GM10266 (cell line): ENCODE measurements around the gene ZNF865.

Experiments used
- DNase-seq: peaks from one replicate; pipeline ENCODE4 v3.0.0; 2012; ENCODE audit errors: extremely low spot score
- TF ChIP-seq, protein P1 (sequence below): IDR thresholded peaks from 2 replicates; pipeline ENCODE4 v1.5.1; 2012; ENCODE audit warnings: mild to moderate bottlenecking, low read depth; ENCODE audit not compliant: control insufficient read depth, insufficient read depth; ENCODE audit errors: missing control alignments

Gene ZNF865

DNA sequence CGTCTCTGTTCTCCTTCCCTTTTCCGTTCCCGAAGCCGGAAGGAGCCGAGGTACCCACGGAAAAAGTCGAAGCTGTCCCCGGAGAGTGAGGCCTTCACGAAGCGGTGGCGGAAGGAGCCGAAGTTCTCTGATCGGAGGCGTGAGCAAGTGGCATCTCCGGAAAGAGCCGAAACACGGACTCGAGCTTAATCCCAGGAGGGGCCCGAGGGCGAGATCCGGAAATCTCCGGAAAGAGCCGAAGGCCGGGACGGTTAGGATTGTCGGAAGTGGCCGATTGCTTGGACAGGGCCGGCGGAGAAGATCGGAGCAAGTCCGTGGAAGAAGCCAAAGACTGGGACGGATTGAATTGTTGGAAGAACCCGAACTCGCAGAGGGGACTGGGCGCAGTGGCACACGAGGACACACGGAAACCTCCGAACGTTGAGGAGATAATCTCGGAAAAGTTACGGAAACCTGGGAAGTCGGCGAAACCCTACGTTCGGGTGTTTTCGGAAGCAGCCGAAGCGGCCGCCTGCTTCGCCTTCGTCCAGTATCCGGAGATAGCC is 48.9 kb downstream of the ZNF865 start:
- TF ChIP-seq, protein P1, sequence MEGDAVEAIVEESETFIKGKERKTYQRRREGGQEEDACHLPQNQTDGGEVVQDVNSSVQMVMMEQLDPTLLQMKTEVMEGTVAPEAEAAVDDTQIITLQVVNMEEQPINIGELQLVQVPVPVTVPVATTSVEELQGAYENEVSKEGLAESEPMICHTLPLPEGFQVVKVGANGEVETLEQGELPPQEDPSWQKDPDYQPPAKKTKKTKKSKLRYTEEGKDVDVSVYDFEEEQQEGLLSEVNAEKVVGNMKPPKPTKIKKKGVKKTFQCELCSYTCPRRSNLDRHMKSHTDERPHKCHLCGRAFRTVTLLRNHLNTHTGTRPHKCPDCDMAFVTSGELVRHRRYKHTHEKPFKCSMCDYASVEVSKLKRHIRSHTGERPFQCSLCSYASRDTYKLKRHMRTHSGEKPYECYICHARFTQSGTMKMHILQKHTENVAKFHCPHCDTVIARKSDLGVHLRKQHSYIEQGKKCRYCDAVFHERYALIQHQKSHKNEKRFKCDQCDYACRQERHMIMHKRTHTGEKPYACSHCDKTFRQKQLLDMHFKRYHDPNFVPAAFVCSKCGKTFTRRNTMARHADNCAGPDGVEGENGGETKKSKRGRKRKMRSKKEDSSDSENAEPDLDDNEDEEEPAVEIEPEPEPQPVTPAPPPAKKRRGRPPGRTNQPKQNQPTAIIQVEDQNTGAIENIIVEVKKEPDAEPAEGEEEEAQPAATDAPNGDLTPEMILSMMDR: no peak

DNA sequence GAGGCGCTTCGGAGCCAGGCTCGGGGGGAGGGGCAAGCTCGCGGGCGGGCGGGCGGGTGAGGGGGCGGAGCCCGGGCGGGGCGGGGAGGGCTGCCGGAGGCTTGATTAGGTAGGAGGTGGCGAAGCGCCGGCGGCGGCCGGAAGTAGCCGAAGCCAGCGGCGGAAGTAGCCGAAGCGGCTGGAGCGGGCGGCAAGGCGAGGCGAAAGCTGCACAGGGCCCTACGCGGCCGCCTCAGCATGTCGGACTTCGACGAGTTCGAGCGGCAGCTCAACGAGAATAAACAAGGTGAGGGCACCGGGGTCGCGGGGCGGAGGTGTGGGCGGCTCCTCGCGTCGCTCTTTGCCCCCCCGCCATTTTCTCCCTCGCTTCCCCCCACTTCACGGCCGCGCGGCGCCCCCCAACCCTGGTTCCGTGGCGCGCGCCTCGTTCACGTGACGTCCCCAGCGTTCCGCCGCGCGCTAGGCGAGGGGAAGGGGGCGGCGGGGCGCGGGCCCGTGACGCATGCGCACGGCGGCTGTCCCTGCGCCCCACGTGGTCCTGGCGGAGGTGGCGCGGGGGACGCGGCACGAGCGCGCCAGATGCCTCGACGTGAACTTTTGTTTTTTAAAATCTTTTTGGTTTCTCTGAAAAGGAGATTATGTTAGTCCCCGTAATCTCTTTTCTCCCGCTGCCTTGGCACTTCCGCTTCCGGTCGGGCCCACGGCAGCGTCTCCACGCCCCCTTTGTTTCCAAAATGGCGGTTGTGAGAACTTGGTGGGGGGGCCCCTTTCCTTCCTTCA is 49.6 kb downstream of the ZNF865 start, which contains the start of gene U2AF2:
U2AF2 (plus strand) TSS at position 168 of the 780 bp plus-strand sequence; CDS start at position 238, 70 bp downstream.
- TF ChIP-seq, protein P1: no peak

More for the DNA sequence above, 48.9 kb downstream of the ZNF865 start:
- peak; percentile 96 for DNase-seq

DNA sequence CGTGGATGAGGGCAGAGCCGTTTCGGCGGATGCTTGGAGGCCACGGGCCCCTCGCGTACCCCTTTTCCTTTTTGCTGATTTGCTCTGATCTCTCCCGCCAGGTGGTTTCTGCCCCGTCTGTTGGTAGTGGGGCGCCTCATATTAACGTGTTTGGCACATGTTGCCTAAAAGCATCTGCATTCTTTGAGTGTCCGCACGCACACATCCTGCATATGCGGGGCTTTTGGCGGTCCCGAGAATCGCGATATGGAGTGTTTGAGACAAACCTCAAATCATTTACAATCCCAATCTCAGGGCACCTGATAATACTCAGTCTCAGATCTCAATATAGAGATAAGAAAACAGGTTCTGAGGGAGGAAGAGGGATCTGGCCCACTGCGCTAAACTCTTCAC is 50.2 kb downstream of the ZNF865 start:
- TF ChIP-seq, protein P1: no peak
- DNase-seq: no peak

More for the DNA sequence above, 49.6 kb downstream of the ZNF865 start, which contains the start of gene U2AF2:
- DNase-seq: peak; percentile 98

DNA sequence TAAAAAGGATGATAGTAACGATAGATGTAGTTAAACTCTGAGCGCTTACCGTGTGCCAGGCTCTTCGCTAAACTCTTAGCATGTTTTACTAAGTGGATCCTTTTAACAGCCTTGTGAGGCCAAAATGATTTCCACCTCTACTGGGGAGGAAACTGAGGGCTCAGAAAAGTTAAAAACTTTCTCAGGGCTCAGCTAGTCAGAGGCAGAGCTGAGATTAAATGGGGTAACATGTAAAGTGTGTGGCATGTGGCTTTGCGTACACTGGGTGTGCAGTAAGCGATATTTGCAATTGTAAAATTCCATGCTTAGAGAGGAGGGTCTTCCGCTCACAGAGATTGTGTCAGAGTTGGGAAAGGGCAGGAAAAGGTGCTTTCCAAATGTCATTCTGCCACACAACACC is 51.1 kb downstream of the ZNF865 start:
- no peak for DNase-seq
- TF ChIP-seq, protein P1: no peak

DNA sequence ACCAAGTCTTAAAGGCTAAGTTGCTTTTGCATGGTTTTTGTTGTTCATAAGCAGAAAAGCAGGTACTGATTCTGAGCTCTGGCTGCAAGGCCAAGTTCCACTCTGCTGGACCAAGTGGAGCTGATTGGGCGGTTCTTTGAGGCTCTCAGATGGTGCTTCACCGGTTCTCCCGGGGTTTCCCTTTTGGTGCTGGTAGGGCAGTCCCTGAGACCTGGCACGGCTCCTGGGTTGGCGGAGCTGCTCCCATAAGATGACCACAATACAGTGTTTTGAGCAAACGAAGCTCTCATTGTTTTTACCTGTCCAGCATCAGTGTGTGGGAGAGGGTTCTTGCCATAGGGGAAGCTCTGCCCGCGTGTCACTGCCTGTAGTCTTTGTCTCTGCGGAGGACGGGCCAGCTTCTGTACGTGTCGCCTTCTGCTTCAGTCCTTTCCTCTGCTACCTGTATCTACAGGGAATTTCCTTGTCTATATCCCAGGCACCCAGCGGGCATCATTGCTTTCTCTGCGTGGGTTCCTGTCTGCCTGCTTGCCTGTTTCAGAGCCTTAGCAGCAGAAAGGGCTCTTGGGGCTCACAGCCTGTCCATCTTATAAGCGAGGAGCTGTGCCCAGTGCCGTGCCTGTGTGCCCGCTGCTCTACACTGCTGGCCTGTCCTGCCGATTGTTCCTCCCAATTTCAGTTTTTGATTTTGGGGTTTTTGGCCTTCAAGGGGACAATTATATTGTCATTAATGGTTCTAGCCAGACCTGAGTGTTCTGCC is 51.7 kb downstream of the ZNF865 start:
- no peak for DNase-seq
- TF ChIP-seq, protein P1: no peak

DNA sequence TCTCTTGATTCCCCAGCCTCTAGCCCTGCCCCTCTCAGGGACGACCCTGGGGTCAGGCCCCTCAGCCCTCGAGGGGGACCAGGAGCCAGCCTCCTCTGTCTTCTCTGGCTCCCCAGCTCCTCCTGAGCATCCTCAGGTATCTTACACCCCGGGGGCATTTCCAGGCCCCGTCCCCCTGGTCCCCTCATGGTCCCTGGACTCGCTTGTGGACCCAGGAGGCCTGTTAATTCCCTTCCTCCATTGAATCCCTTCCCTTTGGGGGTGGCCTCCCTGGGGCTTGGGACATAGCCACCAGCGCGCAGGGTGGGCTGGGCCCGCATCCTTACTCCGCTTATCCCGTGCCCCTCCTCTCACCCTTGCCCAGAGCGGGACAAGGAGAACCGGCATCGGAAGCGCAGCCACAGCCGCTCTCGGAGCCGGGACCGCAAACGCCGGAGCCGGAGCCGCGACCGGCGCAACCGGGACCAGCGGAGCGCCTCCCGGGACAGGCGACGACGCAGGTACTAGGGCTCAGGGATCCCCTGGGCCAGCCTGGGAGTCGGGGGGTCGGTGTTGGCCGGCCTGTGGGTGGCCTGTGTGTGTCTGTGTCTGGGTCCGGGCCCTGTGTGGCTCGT is 53.5 kb downstream of the ZNF865 start:
- DNase-seq: no peak
- TF ChIP-seq, protein P1: no peak
